ACHN (cell line): ENCODE results near the gene TMEM176A.
"Not testable (repeated sequence)": the region's sequence is repeated elsewhere in the genome, so short reads cannot be mapped to it uniquely, and the experiment has no call there.

Experiments used
- DNase-seq: peaks from one replicate; pipeline ENCODE4 v3.0.0-alpha.2; 2015
- in situ Hi-C: cut with HindIII; loops from 2 replicates; pipeline ENCODE4 v1.10.0; 2017; ENCODE audit warnings: low sequenced_read_pairs, low pct_ligation_motif_present, low pct_unique_long_range_greater_than_20kb

The TMEM176A gene

GRCh38 chr7:150800581-150801241 lies at the start of gene TMEM176A:
TSS of gene TMEM176A (plus strand) at chr7:150800769. CDS start at chr7:150801551, 782 bp downstream.
- no peak for DNase-seq
- in situ Hi-C loops: no loop called here

GRCh38 chr7:150751702-150752101 lies 48.9 kb upstream of the TMEM176A start:
- DNase-seq: no peak
- in situ Hi-C loops: no loop called here

GRCh38 chr7:150753239-150753638 lies 47.3 kb upstream of the TMEM176A start:
- in situ Hi-C loops: no loop called here
- DNase-seq: no peak

- in situ Hi-C loops: no loop called here
- peak; percentile 33 for DNase-seq
Observed at GRCh38 chr7:150753826-150754603, 46.6 kb upstream of the TMEM176A start.

GRCh38 chr7:150754951-150755350 lies 45.6 kb upstream of the TMEM176A start:
- in situ Hi-C loops: no loop called here

GRCh38 chr7:150755473-150756099 lies 45.0 kb upstream of the TMEM176A start:
- in situ Hi-C loops: no loop called here
- no peak for DNase-seq

More at GRCh38 chr7:150754951-150755350, 45.6 kb upstream of the TMEM176A start:
- DNase-seq: no peak

- no peak for DNase-seq
- in situ Hi-C loops: no loop called here
Observed at GRCh38 chr7:150756166-150756565, 44.4 kb upstream of the TMEM176A start.

GRCh38 chr7:150756858-150757257 lies 43.7 kb upstream of the TMEM176A start:
- DNase-seq: peak; percentile 55
- in situ Hi-C loops: no loop called here

- in situ Hi-C loops: no loop called here
- DNase-seq: no peak
Observed at GRCh38 chr7:150759479-150759878, 41.1 kb upstream of the TMEM176A start.

- DNase-seq: no peak
- in situ Hi-C loops: no loop called here
Observed at GRCh38 chr7:150766334-150766709, 34.2 kb upstream of the TMEM176A start.

GRCh38 chr7:150769768-150770167 lies 30.8 kb upstream of the TMEM176A start:
- DNase-seq: no peak
- in situ Hi-C loops: no loop called here

- DNase-seq, in situ Hi-C loops: not testable (repeated sequence)
Observed at GRCh38 chr7:150774131-150774530, 26.4 kb upstream of the TMEM176A start.

GRCh38 chr7:150778014-150778737 lies 22.4 kb upstream of the TMEM176A start:
- DNase-seq: no peak
- in situ Hi-C loops: no loop called here

GRCh38 chr7:150778738-150779301 lies 21.7 kb upstream of the TMEM176A start:
- in situ Hi-C loops: no loop called here
- DNase-seq: peak; percentile 76

GRCh38 chr7:150780292-150780691 lies 20.3 kb upstream of the TMEM176A start:
- in situ Hi-C loops: no loop called here
- no peak for DNase-seq

- DNase-seq: no peak
- in situ Hi-C loops: no loop called here
Observed at GRCh38 chr7:150781103-150781502, 19.5 kb upstream of the TMEM176A start.

- DNase-seq: no peak
- in situ Hi-C loops: no loop called here
Observed at GRCh38 chr7:150781961-150782360, 18.6 kb upstream of the TMEM176A start.

- no peak for DNase-seq
- in situ Hi-C loops: no loop called here
Observed at GRCh38 chr7:150784120-150784736, 16.3 kb upstream of the TMEM176A start.
